Breast epithelium (tissue), 3 donors: ENCODE data around the gene MC2R.

Experiments used
- POLR2A ChIP-seq: fragments of 450-650 bp; IDR thresholded peaks from one replicate; pipeline ENCODE4 v1.6.1; 2016; ENCODE audit warnings: antibody characterized with exemption, mild to moderate bottlenecking, moderate library complexity
- TF ChIP-seq, protein P1 (sequence below), 3 donors: fragments of 450-650 bp; IDR thresholded peaks; one replicate each; pipeline ENCODE4 v1.5.1; 2016 to 2017; ENCODE audit warnings: antibody characterized with exemption in 3 of 3, mild to moderate bottlenecking in 3 of 3, moderate library complexity in 3 of 3

GRCh38 chr18:13894531-13894930 is 20.8 kb downstream of the MC2R start:
- TF ChIP-seq POLR2A: no peak
- TF ChIP-seq, protein P1, sequence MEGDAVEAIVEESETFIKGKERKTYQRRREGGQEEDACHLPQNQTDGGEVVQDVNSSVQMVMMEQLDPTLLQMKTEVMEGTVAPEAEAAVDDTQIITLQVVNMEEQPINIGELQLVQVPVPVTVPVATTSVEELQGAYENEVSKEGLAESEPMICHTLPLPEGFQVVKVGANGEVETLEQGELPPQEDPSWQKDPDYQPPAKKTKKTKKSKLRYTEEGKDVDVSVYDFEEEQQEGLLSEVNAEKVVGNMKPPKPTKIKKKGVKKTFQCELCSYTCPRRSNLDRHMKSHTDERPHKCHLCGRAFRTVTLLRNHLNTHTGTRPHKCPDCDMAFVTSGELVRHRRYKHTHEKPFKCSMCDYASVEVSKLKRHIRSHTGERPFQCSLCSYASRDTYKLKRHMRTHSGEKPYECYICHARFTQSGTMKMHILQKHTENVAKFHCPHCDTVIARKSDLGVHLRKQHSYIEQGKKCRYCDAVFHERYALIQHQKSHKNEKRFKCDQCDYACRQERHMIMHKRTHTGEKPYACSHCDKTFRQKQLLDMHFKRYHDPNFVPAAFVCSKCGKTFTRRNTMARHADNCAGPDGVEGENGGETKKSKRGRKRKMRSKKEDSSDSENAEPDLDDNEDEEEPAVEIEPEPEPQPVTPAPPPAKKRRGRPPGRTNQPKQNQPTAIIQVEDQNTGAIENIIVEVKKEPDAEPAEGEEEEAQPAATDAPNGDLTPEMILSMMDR (IDR thresholded peaks at IDR 0.05): no peak
